Ishikawa (cell line): ENCODE measurements around the gene GPATCH4.

Experiments used
- CREB1 ChIP-seq: IDR thresholded peaks from 2 replicates; pipeline ENCODE4 v1.6.1; 2012; ENCODE audit warnings: low read depth
- EP300 ChIP-seq: IDR thresholded peaks from 2 replicates; pipeline ENCODE4 v1.6.1; 2012; ENCODE audit warnings: borderline replicate concordance
- FOXM1 ChIP-seq: IDR thresholded peaks from 2 replicates; pipeline ENCODE4 v1.6.1; 2012; ENCODE audit warnings: low read depth, borderline replicate concordance
- RAD21 ChIP-seq: IDR thresholded peaks from 2 replicates; pipeline ENCODE4 v1.6.1; 2012; ENCODE audit warnings: low read depth
- TAF1 ChIP-seq: IDR thresholded peaks from 2 replicates; pipeline ENCODE4 v1.6.1; 2012; ENCODE audit warnings: low read depth, mild to moderate bottlenecking
- TCF12 ChIP-seq: IDR thresholded peaks from 2 replicates; pipeline ENCODE4 v1.6.1; 2012; ENCODE audit warnings: low read depth
- YY1 ChIP-seq: IDR thresholded peaks from 2 replicates; pipeline ENCODE4 v1.6.1; 2012; ENCODE audit warnings: low read depth

DNA sequence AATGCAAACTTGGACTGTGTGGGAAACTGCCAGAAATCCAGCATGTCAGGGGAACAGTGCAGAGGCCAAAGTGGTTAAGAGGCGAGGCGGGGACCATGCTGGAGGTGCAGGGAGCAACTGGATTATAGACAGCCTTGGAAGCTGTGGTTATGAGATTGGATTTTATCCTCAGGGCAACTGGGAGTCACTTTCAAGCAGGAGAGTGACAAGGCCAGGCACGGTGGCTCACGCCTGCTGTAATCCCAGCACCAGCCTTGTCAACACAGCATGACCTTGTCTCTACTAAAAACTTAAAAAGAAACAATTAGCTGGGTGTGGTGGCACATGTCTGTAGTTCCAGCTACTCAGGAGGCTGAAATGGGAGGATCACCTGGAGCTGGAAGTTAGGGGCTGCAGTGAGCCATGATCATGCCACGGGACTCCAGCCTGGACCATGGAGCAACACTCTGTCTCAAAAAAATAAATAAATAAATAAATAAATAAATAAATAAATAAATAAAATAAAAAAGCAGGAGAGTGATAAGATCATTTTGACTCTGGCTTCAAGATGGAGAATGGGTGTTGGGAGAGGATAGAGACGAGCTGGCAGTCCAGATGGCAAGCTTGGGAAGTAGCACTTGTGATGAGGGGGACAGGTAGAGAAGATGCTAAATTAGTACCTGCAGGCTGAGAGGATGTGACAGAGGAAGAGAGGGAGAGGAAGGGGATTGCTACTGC lies 21.5 kb upstream of the GPATCH4 start:
- TF ChIP-seq TAF1 (no peak), YY1 (no peak), CREB1 (no peak), RAD21 (no peak), FOXM1 (no peak), TCF12 (no peak), EP300 (no peak)
